NT2/D1 (cell line): ENCODE measurements around the gene ZNF292.

Experiments
- YY1 ChIP-seq: IDR thresholded peaks from 2 replicates; pipeline ENCODE4 v1.6.1; 2011; ENCODE audit not compliant: insufficient read length, insufficient read depth
- ZNF274 ChIP-seq: IDR thresholded peaks from 2 replicates; pipeline ENCODE4 v1.6.1; 2011; ENCODE audit warnings: mild to moderate bottlenecking, low read depth, low read length

GRCh38 chr6:87174078-87174579 is 18.8 kb downstream of the ZNF292 start:
- TF ChIP-seq YY1 (no peak), ZNF274 (no peak)
